HEK293T (cell line): ENCODE measurements around the gene JCHAIN.

Source experiments
- CTCF ChIA-PET: fragments of 350-600 bp; formaldehyde crosslinking; extraction: SDS; loops from one replicate; lab custom pipeline; 2021; ENCODE audit warnings: antibody characterized with exemption, inconsistent platforms; lab: Yijun Ruan, JAX
- POLR2A ChIA-PET: fragments of 350-600 bp; formaldehyde crosslinking; extraction: SDS; loops from one replicate; lab custom pipeline; 2020; ENCODE audit warnings: antibody characterized with exemption, inconsistent platforms; lab: Yijun Ruan, JAX
- DNase-seq: peaks from one replicate; pipeline ENCODE4 v3.0.0; 2012; ENCODE audit warnings: mixed read lengths; ENCODE audit errors: extremely low spot score
- ARNT ChIP-seq: fragments of 450-650 bp; IDR thresholded peaks from 2 replicates; pipeline ENCODE4 v1.6.1; 2017; ENCODE audit warnings: mild to moderate bottlenecking
- BHLHE40 ChIP-seq: fragments of 450-650 bp; IDR thresholded peaks from 2 replicates; pipeline ENCODE4 v1.6.1; 2016; ENCODE audit warnings: mild to moderate bottlenecking, moderate library complexity, borderline replicate concordance
- CTBP1 ChIP-seq: fragments of 450-650 bp; IDR thresholded peaks from 2 replicates; pipeline ENCODE4 v1.6.1; 2016; ENCODE audit warnings: borderline replicate concordance
- ELF4 ChIP-seq: fragments of 450-650 bp; IDR thresholded peaks from 2 replicates; pipeline ENCODE4 v1.6.1; 2017; ENCODE audit warnings: antibody characterized with exemption
- FOXA1 ChIP-seq: fragments of 450-650 bp; IDR thresholded peaks from 2 replicates; pipeline ENCODE4 v1.6.1; 2016; ENCODE audit warnings: mild to moderate bottlenecking
- FOXK2 ChIP-seq: fragments of 450-650 bp; IDR thresholded peaks from 2 replicates; pipeline ENCODE4 v1.6.1; 2016; ENCODE audit warnings: mild to moderate bottlenecking
- FOXM1 ChIP-seq: fragments of 450-650 bp; IDR thresholded peaks from 2 replicates; pipeline ENCODE4 v1.6.1; 2017; ENCODE audit warnings: mild to moderate bottlenecking, borderline replicate concordance
- HDGF ChIP-seq: fragments of 450-650 bp; IDR thresholded peaks from 2 replicates; pipeline ENCODE4 v1.6.1; 2017; ENCODE audit warnings: antibody characterized with exemption, borderline replicate concordance
- L3MBTL2 ChIP-seq: fragments of 450-650 bp; conservative IDR thresholded peaks from 2 replicates; pipeline ENCODE4 v1.6.1; 2016; ENCODE audit warnings: mild to moderate bottlenecking
- LEF1 ChIP-seq: fragments of 450-650 bp; IDR thresholded peaks from 2 replicates; pipeline ENCODE4 v1.6.1; 2017; ENCODE audit warnings: mild to moderate bottlenecking, borderline replicate concordance
- NFRKB ChIP-seq: fragments of 450-650 bp; IDR thresholded peaks from 2 replicates; pipeline ENCODE4 v1.6.1; 2016; ENCODE audit warnings: mild to moderate bottlenecking, moderate library complexity
- SP1 ChIP-seq: fragments of 450-650 bp; IDR thresholded peaks from 2 replicates; pipeline ENCODE4 v1.6.1; 2017
- SUZ12 ChIP-seq: fragments of 450-650 bp; IDR thresholded peaks from 2 replicates; pipeline ENCODE4 v1.6.1; 2016; ENCODE audit warnings: mild to moderate bottlenecking
- TARDBP ChIP-seq: fragments of 450-650 bp; IDR thresholded peaks from 2 replicates; pipeline ENCODE4 v1.6.1; 2016
- ZNF384 ChIP-seq: fragments of 450-650 bp; IDR thresholded peaks from 2 replicates; pipeline ENCODE4 v1.6.1; 2016
- TF ChIP-seq, protein P1 (sequence below): fragments of 450-650 bp; IDR thresholded peaks from 2 replicates; pipeline ENCODE4 v1.6.1; 2016

JCHAIN gene

DNA sequence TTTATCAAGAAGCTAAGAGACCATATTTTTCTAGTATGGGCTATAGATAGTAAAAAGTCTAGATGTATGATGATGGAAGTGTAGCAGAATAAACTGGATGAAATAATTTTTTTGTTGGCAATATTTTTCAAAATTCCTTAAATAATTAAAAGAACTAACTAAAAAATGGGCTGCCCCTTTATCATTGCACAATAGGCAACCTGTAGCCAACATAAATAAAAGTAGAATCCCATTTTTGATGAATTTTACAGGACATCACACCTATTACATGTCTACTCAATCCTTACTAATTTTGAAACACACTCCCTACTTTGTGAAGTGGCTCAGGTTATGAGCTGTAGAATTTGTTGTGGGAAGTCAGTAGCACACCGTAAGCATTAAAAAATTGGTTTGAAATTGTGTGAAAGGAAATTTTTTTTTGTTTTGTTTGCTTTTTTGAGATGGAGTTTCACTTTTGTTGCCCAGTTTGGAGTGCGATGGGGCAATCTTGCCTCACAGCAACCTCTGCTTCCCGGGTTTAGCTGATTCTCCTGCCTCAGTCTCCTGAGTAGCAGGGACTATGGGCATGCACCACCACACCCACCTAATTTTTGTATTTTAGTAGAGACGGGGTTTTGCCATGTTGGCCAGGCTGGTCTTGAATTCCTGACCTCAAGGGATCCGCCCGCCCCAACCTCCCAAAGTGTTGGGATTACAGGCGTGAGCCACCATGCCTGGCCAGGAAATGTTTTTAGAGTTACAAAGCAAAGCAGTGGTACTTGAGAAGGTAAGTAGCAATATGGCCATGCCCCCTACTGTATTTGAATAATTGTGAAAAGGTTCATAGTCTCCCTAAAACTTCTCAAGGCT, 46.5 kb upstream of the JCHAIN start:
- DNase-seq: no peak
- CTCF ChIA-PET: no interaction called here
- no peak for TF ChIP-seq NFRKB
- TF ChIP-seq, protein P1, sequence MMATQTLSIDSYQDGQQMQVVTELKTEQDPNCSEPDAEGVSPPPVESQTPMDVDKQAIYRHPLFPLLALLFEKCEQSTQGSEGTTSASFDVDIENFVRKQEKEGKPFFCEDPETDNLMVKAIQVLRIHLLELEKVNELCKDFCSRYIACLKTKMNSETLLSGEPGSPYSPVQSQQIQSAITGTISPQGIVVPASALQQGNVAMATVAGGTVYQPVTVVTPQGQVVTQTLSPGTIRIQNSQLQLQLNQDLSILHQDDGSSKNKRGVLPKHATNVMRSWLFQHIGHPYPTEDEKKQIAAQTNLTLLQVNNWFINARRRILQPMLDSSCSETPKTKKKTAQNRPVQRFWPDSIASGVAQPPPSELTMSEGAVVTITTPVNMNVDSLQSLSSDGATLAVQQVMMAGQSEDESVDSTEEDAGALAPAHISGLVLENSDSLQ: no peak
- no peak for TF ChIP-seq SUZ12
- TF ChIP-seq CTBP1: no peak
- no peak for TF ChIP-seq FOXM1
- TF ChIP-seq FOXK2: no peak
- TF ChIP-seq LEF1: no peak
- TF ChIP-seq SP1: no peak
- TF ChIP-seq L3MBTL2: no peak
- no peak for TF ChIP-seq BHLHE40
- TF ChIP-seq HDGF: no peak
- no peak for TF ChIP-seq TARDBP
- TF ChIP-seq ZNF384: no peak
- TF ChIP-seq FOXA1: no peak
- TF ChIP-seq ARNT: no peak
- no peak for TF ChIP-seq ELF4
- POLR2A ChIA-PET: interaction anchor here (0.7 kb wide), 1 partner anchor 9 kb away, joined by 4 read pairs; no protein-coding TSS in a partner anchor

DNA sequence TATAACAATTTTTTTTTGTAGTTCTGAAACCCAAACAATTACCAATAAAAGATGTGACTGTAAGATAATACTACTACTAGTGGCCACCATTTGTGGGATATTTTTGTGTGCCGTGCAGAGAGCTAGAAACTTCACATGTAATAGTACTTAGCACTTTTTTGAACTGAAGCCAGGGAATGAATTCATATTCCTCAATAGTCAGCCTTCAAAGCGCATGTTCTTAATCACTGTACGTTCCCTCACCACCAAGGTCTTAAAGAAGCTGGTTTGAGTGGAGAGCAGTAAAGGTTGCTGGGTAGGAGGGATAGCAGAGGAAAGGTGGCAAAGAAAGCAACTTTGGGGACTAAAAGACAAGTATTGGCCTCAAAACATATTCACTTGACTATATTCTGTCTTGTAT, 45.8 kb upstream of the JCHAIN start:
- TF ChIP-seq FOXK2: no peak
- no peak for TF ChIP-seq L3MBTL2
- TF ChIP-seq FOXM1: no peak
- no peak for TF ChIP-seq ZNF384
- TF ChIP-seq LEF1: no peak
- TF ChIP-seq HDGF: no peak
- no peak for TF ChIP-seq SP1
- TF ChIP-seq ELF4: no peak
- no peak for TF ChIP-seq SUZ12
- no peak for TF ChIP-seq FOXA1
- no peak for TF ChIP-seq TARDBP
- no peak for TF ChIP-seq CTBP1
- TF ChIP-seq ARNT: no peak
- TF ChIP-seq, protein P1: no peak
- TF ChIP-seq NFRKB: no peak
- no peak for TF ChIP-seq BHLHE40
- ChIA-PET POLR2A (interaction anchor here (0.7 kb wide), 1 partner anchor 8 kb away, joined by 4 read pairs; no protein-coding TSS in a partner anchor), CTCF (no interaction called here)
- no peak for DNase-seq

- POLR2A ChIA-PET: no interaction called here
- TF ChIP-seq SUZ12 (no peak), FOXM1 (no peak), ARNT (no peak), ELF4 (no peak), SP1 (no peak), ZNF384 (no peak), L3MBTL2 (no peak), LEF1 (no peak), TARDBP (no peak)
- CTCF ChIA-PET: no interaction called here
- DNase-seq: no peak
These were observed 45.3 kb upstream of the JCHAIN start for GRCh38 chr4:70711599-70711998.

DNA sequence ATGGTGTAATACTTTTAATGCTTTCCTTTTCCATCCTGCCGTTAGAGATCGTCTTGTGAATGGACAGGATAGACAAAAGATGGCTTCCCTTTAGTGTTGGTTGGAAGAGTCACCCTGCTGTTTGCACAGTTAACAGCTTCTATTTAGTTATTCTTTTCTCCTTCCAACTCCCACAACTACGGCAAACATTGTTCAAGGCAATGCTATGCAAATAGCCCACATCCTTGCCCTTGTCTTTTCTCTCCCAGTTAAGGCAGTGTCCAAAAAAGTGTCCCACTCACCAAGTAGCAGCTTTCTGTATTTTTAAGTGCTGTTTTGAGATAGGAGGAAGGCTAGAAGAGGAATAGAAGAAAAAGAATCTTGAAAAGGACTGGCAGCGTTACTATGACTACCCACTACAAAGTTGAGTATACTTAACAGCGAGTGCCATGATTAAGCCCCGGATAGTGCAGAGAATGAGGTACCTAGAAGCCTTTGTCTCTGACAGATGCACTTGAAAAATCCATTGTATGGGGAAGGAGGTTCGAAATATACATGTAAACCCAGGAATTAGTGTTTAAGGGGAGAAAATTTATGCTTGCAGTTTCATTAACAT, 43.4 kb upstream of the JCHAIN start:
- ChIA-PET POLR2A (no interaction called here), CTCF (no interaction called here)
- TF ChIP-seq BHLHE40 (no peak), ZNF384 (no peak), FOXA1 (no peak), ELF4 (no peak), LEF1 (no peak), CTBP1 (no peak), NFRKB (no peak), ARNT (no peak), SUZ12 (no peak)
- TF ChIP-seq, protein P1: no peak
- no peak for DNase-seq

GRCh38 chr4:70706516-70706915, 40.2 kb upstream of the JCHAIN start:
- no peak for TF ChIP-seq CTBP1
- TF ChIP-seq FOXA1: no peak
- no peak for TF ChIP-seq FOXM1
- TF ChIP-seq NFRKB: no peak
- no peak for TF ChIP-seq ELF4
- TF ChIP-seq BHLHE40: no peak
- no peak for TF ChIP-seq TARDBP
- no peak for TF ChIP-seq LEF1
- TF ChIP-seq L3MBTL2: no peak
- TF ChIP-seq HDGF: no peak
- no peak for TF ChIP-seq ARNT
- TF ChIP-seq ZNF384: no peak
- TF ChIP-seq, protein P1: no peak
- no peak for TF ChIP-seq SUZ12
- no peak for TF ChIP-seq FOXK2
- no peak for TF ChIP-seq SP1
- no peak for DNase-seq
- ChIA-PET POLR2A (interaction anchor here (1.0 to 3.4 kb wide), 5 partner anchors 16 to 114 kb away, joined by 3 to 19 read pairs (median 5); partner anchors contain the start of genes RUFY3 and UTP3), CTCF (interaction anchor here (0.5 to 1.0 kb wide), 3 partner anchors 23 to 102 kb away, joined by 3 to 4 read pairs (median 3); no protein-coding TSS in a partner anchor)
